HepG2 (cell line): ENCODE data around the gene WDR27. TPM values are rescaled to one million over a fixed set of nuclear protein-coding genes. Genes with fewer than 3 reads are reported as not detected.

Source experiments
- ATAC-seq: fragments of 200-7000 bp; cut with Tn5 transposase; 3 replicates; pipeline ENCODE4 v1.9.1; 2020; ENCODE audit warnings: mild to moderate bottlenecking, moderate library complexity
- BruUV-seq: library from RNA; stranded (reverse); fragments of 400-500 nt; replicated peaks from 2 replicates; lab custom pipeline; 2021; lab: Mats Ljungman, UMichigan
- CTCF ChIA-PET: fragments of 300-600 bp; formaldehyde crosslinking; extraction: SDS; loops from one replicate; lab custom pipeline; 2021; ENCODE audit warnings: low total read pairs, inconsistent platforms, low intra/inter-chr PET ratio; lab: Yijun Ruan, JAX
- POLR2A ChIA-PET: fragments of 350-600 bp; sonication (Branson Sonifier 250); formaldehyde crosslinking; loops from one replicate; lab custom pipeline; 2020; ENCODE audit warnings: antibody characterized with exemption, inconsistent platforms; lab: Yijun Ruan, JAX
- DNase-seq: peaks from one replicate; pipeline ENCODE4 v3.0.0-alpha.2; 2015; ENCODE audit warnings: low spot score
- FAIRE-seq: peaks from 3 replicates; lab custom pipeline; 2011; peaks lifted over from hg19 to GRCh38; lab: Jason Lieb, UNC
- H2AFZ ChIP-seq: one replicate; pipeline ENCODE4 v1.6.1; 2011; ENCODE audit warnings: low read length, inconsistent platforms
- H3K27ac ChIP-seq: fragments of 300-600 bp; 3 replicates; pipeline ENCODE4 v1.8.0; 2011; ENCODE audit warnings: mixed run types, mild to moderate bottlenecking, mixed read lengths, low read length, inconsistent platforms; ENCODE audit not compliant: insufficient read depth; ENCODE audit errors: extremely low read length
- H3K27me3 ChIP-seq, 2 experiments: fragments of 200-600 bp in 1 of 2; 2 replicates in 1 of 2; 3 replicates in 1 of 2; pipeline versions ENCODE4 v1.6.0 to v1.8.0; 2011; ENCODE audit warnings: low read length in 2 of 2, mild to moderate bottlenecking in 2 of 2, moderate library complexity in 2 of 2, inconsistent platforms in 1 of 2; ENCODE audit not compliant: insufficient read depth in 2 of 2, control insufficient read depth in 1 of 2
- H3K36me3 ChIP-seq, 2 experiments: fragments of 200-600 bp in 1 of 2; replicated peaks in 1 of 2; 2 replicates in 1 of 2; 3 replicates in 1 of 2; pipeline versions ENCODE4 v1.5.1 to v1.8.0; 2011; ENCODE audit warnings: low read length in 2 of 2, inconsistent platforms in 1 of 2; ENCODE audit not compliant: insufficient read depth in 2 of 2, control insufficient read depth in 1 of 2
- H3K4me1 ChIP-seq: 2 replicates; pipeline ENCODE4 v1.5.1; 2012; ENCODE audit warnings: low read length, inconsistent platforms; ENCODE audit not compliant: insufficient read depth
- H3K4me2 ChIP-seq: 2 replicates; pipeline ENCODE4 v1.6.0; 2011; ENCODE audit warnings: low read depth, low read length, inconsistent platforms
- H3K4me3 ChIP-seq, 3 experiments: fragments of 200-600 bp in 1 of 3; sonication (generic), shearing (Covaris generic) in 1 of 3; replicated peaks in 1 of 3; 2 replicates each; pipeline ENCODE4 v1.5.1; 2011 to 2016; ENCODE audit warnings: low read length in 3 of 3, inconsistent platforms in 2 of 3, low read depth in 2 of 3, mild to moderate bottlenecking in 2 of 3, control low read depth in 1 of 3, mixed read lengths in 1 of 3; ENCODE audit not compliant: insufficient read depth in 1 of 3
- H3K79me2 ChIP-seq: one replicate; pipeline ENCODE4 v1.6.1; 2011; ENCODE audit warnings: low read length, inconsistent platforms; ENCODE audit not compliant: insufficient read depth
- H3K9ac ChIP-seq: 2 replicates; pipeline ENCODE4 v1.6.0; 2011; ENCODE audit warnings: mild to moderate bottlenecking, low read depth, low read length, inconsistent platforms; ENCODE audit not compliant: insufficient read depth
- H3K9me3 ChIP-seq: 2 replicates; pipeline ENCODE4 v1.5.1; 2012; ENCODE audit warnings: mild to moderate bottlenecking, low read length
- H4K20me1 ChIP-seq: 2 replicates; pipeline ENCODE4 v1.6.0; 2011; ENCODE audit warnings: inconsistent platforms, mild to moderate bottlenecking, low read length, moderate library complexity; ENCODE audit not compliant: insufficient read depth
- DNMT3B ChIP-seq: conservative IDR thresholded peaks from 2 replicates; pipeline ENCODE4 v1.6.1; 2016; ENCODE audit warnings: missing biosample characterization, control low read depth
- MEF2D ChIP-seq: sonication (generic); formaldehyde crosslinking; IDR thresholded peaks from 2 replicates; pipeline ENCODE4 v1.5.1; 2020; ENCODE audit warnings: mild to moderate bottlenecking, missing genetic modification reagents
- SETDB1 ChIP-seq: sonication (generic); formaldehyde crosslinking; IDR thresholded peaks from 2 replicates; pipeline ENCODE4 v1.5.1; 2020; ENCODE audit warnings: missing genetic modification reagents, mild to moderate bottlenecking, borderline replicate concordance
- THAP11 ChIP-seq: IDR thresholded peaks from 2 replicates; pipeline ENCODE4 v1.6.1; 2016; ENCODE audit warnings: missing biosample characterization, missing genetic modification reagents
- THYN1 ChIP-seq: sonication (generic); formaldehyde crosslinking; IDR thresholded peaks from 2 replicates; pipeline ENCODE4 v1.8.1; 2023; ENCODE audit warnings: low read depth, mild to moderate bottlenecking, moderate library complexity, missing genetic modification reagents, borderline replicate concordance
- ZKSCAN1 ChIP-seq: fragments of 150-350 bp; IDR thresholded peaks from 2 replicates; pipeline ENCODE4 v1.6.1; 2014; ENCODE audit warnings: low read length
- ZNF335 ChIP-seq: sonication (generic); formaldehyde crosslinking; IDR thresholded peaks from 2 replicates; pipeline ENCODE4 v1.4.0; 2020; ENCODE audit warnings: missing genetic modification reagents
- ZNF547 ChIP-seq: sonication (generic); formaldehyde crosslinking; IDR thresholded peaks from 2 replicates; pipeline ENCODE4 v1.5.1; 2020; ENCODE audit warnings: mild to moderate bottlenecking, missing genetic modification reagents
- WGBS: methylation state at CpG from one replicate; pipeline ENCODE4 v1.1.6; 2017; ENCODE audit warnings: low lambda C conversion rate; 5-methylcytosine and 5-hydroxymethylcytosine counted together
- in situ Hi-C: cut with HindIII; loops from 2 replicates; pipeline ENCODE4 v1.10.0; 2017; ENCODE audit warnings: low pct_unique_long_range_greater_than_20kb; ENCODE audit not compliant: extremely low pct_ligation_motif_present
- intact Hi-C: fragments of 100-400 bp; cut with micrococcal nuclease; formaldehyde crosslinking; loops from one replicate; pipeline ENCODE4 v1.10.0; 2022; ENCODE audit not compliant: unreplicated experiment
- polyA plus RNA-seq, 8 experiments: library from polyadenylated mRNA; depleted of rRNA in 3 of 8; stranded (reverse) in 7 of 8; unstranded in 1 of 8; fragments of >200 nt; fragmentation: Illumina TruSeq in 4 of 8; extraction: Trizol in 4 of 8; gene quantifications; 2 replicates each; pipeline versions ENCODE4 v1.2.1 to v1.2.3, GENCODE V29; 2011 to 2016; ENCODE audit warnings: low read depth in 4 of 8, missing spikeins in 1 of 8, mixed read lengths in 1 of 8; ENCODE audit not compliant: insufficient read depth in 1 of 8
- total RNA-seq, 5 experiments: library from RNA; depleted of rRNA; stranded (reverse); fragments of >200 nt; fragmentation: Illumina TruSeq; extraction: Trizol; gene quantifications; 2 replicates each; pipeline ENCODE4 v1.2.3, GENCODE V29; 2016; ENCODE audit warnings: low read depth in 1 of 5
- TF ChIP-seq, protein P1 (sequence below): IDR thresholded peaks from 2 replicates; pipeline ENCODE4 v1.6.1; 2018; ENCODE audit warnings: missing genetic modification reagents
- TF ChIP-seq, protein P2 (sequence below): IDR thresholded peaks from 2 replicates; pipeline ENCODE4 v1.6.1; 2016; ENCODE audit warnings: missing biosample characterization, missing genetic modification reagents, low read depth
- TF ChIP-seq, protein P3 (sequence below): sonication (generic); formaldehyde crosslinking; conservative IDR thresholded peaks from 2 replicates; pipeline ENCODE4 v1.4.0; 2020; ENCODE audit warnings: missing genetic modification reagents
- TF ChIP-seq, protein P4 (sequence below): sonication (generic); formaldehyde crosslinking; IDR thresholded peaks from 2 replicates; pipeline ENCODE4 v1.4.0; 2020; ENCODE audit warnings: mild to moderate bottlenecking, missing genetic modification reagents
- TF ChIP-seq, protein P5 (sequence below): sonication (generic); formaldehyde crosslinking; IDR thresholded peaks from 2 replicates; pipeline ENCODE4 v1.4.0; 2020; ENCODE audit warnings: missing genetic modification reagents, mild to moderate bottlenecking, borderline replicate concordance
- TF ChIP-seq, protein P6 (sequence below): sonication (generic); formaldehyde crosslinking; IDR thresholded peaks from 2 replicates; pipeline ENCODE4 v1.5.0; 2020; ENCODE audit warnings: missing genetic modification reagents

WDR27 gene
- total and polyA plus RNA-seq, 2 of the 13 experiments (the other 11 are each of a cell fraction or from before 2014, with no cell fraction given) = 34.1 to 80.3 TPM

DNA sequence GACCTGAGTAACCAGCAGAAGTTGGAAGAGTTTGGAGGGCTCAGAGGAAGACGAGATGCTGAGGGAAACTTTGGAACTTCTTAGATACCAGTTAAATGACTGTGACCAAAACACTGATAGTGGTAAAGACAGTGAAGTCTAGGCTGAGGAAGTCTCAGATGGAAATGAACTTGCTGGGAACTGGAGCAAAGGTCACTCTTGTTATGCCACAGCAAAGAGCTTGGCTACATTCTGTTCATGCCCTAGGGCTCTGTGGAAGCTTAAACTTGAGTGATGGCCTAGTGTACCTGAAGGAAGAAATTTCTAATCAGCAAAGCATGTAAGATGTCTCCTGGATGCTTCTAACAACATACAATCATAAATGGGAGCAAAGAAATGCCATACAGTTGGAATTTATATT, 24.7 kb downstream of the WDR27 start:
- no peak overlapping the region for H2AFZ ChIP-seq
- ATAC-seq (no peak), DNase-seq (no peak), FAIRE-seq (no peak)
- peaks cover 16% of the 10 kb centered on the region; the same call in 1 of the 2 replicates for H3K4me1 ChIP-seq
- H3K9me3 ChIP-seq = no peaks in the 10 kb centered on the region
- TF ChIP-seq ZNF547 (CRISPR knock-in tag) (no peak), DNMT3B (no peak), MEF2D (CRISPR knock-in tag) (no peak), THAP11 (CRISPR knock-in tag) (no peak), ZNF335 (no peak), THYN1 (CRISPR knock-in tag) (no peak), ZKSCAN1 (no peak), SETDB1 (CRISPR knock-in tag) (no peak)
- TF ChIP-seq, protein P1, sequence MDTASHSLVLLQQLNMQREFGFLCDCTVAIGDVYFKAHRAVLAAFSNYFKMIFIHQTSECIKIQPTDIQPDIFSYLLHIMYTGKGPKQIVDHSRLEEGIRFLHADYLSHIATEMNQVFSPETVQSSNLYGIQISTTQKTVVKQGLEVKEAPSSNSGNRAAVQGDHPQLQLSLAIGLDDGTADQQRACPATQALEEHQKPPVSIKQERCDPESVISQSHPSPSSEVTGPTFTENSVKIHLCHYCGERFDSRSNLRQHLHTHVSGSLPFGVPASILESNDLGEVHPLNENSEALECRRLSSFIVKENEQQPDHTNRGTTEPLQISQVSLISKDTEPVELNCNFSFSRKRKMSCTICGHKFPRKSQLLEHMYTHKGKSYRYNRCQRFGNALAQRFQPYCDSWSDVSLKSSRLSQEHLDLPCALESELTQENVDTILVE = no peak
- TF ChIP-seq, protein P2, sequence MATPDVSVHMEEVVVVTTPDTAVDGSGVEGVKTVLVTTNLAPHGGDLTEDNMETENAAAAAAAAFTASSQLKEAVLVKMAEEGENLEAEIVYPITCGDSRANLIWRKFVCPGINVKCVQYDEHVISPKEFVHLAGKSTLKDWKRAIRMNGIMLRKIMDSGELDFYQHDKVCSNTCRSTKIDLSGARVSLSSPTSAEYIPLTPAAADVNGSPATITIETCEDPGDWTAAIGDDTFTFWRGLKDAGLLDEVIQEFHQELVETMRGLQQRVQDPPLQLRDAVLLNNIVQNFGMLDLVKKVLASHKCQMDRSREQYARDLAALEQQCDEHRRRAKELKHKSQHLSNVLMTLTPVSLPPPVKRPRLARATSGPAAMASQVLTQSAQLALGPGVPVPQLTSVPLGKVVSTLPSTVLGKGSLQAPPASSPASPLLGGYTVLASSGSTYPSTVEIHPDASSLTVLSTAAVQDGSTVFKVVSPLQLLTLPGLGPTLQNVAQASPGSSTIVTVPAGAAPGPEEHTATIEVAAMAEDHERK (CRISPR knock-in tag) = no peak
- TF ChIP-seq, protein P3, sequence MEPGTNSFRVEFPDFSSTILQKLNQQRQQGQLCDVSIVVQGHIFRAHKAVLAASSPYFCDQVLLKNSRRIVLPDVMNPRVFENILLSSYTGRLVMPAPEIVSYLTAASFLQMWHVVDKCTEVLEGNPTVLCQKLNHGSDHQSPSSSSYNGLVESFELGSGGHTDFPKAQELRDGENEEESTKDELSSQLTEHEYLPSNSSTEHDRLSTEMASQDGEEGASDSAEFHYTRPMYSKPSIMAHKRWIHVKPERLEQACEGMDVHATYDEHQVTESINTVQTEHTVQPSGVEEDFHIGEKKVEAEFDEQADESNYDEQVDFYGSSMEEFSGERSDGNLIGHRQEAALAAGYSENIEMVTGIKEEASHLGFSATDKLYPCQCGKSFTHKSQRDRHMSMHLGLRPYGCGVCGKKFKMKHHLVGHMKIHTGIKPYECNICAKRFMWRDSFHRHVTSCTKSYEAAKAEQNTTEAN (CRISPR knock-in tag) = no peak
- TF ChIP-seq, protein P4, sequence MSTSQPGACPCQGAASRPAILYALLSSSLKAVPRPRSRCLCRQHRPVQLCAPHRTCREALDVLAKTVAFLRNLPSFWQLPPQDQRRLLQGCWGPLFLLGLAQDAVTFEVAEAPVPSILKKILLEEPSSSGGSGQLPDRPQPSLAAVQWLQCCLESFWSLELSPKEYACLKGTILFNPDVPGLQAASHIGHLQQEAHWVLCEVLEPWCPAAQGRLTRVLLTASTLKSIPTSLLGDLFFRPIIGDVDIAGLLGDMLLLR = no peak
- TF ChIP-seq, protein P5, sequence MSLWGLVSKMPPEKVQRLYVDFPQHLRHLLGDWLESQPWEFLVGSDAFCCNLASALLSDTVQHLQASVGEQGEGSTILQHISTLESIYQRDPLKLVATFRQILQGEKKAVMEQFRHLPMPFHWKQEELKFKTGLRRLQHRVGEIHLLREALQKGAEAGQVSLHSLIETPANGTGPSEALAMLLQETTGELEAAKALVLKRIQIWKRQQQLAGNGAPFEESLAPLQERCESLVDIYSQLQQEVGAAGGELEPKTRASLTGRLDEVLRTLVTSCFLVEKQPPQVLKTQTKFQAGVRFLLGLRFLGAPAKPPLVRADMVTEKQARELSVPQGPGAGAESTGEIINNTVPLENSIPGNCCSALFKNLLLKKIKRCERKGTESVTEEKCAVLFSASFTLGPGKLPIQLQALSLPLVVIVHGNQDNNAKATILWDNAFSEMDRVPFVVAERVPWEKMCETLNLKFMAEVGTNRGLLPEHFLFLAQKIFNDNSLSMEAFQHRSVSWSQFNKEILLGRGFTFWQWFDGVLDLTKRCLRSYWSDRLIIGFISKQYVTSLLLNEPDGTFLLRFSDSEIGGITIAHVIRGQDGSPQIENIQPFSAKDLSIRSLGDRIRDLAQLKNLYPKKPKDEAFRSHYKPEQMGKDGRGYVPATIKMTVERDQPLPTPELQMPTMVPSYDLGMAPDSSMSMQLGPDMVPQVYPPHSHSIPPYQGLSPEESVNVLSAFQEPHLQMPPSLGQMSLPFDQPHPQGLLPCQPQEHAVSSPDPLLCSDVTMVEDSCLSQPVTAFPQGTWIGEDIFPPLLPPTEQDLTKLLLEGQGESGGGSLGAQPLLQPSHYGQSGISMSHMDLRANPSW (CRISPR knock-in tag) = no peak
- TF ChIP-seq, protein P6, sequence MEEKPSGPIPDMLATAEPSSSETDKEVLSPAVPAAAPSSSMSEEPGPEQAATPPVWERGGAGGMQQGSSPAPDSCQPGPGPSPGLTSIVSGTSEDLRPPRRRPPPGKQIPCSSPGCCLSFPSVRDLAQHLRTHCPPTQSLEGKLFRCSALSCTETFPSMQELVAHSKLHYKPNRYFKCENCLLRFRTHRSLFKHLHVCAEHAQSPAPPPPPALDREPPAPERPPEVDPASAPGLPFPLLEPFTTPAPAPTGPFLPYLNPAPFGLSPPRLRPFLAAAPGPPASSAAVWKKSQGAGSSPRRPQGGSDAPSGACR (CRISPR knock-in tag) = no peak
- no peak overlapping the region for H3K27ac ChIP-seq
- no peak overlapping the region for H3K9ac ChIP-seq
- H3K27me3 ChIP-seq = no peaks in the 10 kb centered on the region
- POLR2A ChIA-PET = no interaction called here
- H3K4me3 ChIP-seq = no peak overlapping the region
- BruUV-seq = no TSS peak
- H3K36me3 ChIP-seq = peaks cover 13 to 39% of the 10 kb centered on the region in 2 experiments
- intact Hi-C loops (no loop called here), in situ Hi-C loops (loop anchor here (25.0 kb wide), 1 partner anchor 715 kb away; no protein-coding TSS in a partner anchor)
- WGBS = 97% methylated on average over 1 of the region's 1 CpG
- no peak overlapping the region for H3K4me2 ChIP-seq
- H3K79me2 ChIP-seq = no peaks in the 10 kb centered on the region
- H4K20me1 ChIP-seq = no peaks in the 10 kb centered on the region; the same call in 1 of the 2 replicates
- CTCF ChIA-PET = no interaction called here
